Astrocyte (in vitro differentiated cells and primary cell): Measurements from ENCODE around the gene CRY2. TPM values are rescaled to one million over a fixed set of nuclear protein-coding genes. Genes with fewer than 3 reads are reported as not detected.

Experiments used
- DNase-seq: peaks from one replicate; pipeline ENCODE4 v3.0.0-alpha.2; 2010; ENCODE audit warnings: low read depth
- FAIRE-seq: peaks from 2 replicates; lab custom pipeline; 2011; peaks lifted over from hg19 to GRCh38; lab: Jason Lieb, UNC
- H2AFZ ChIP-seq: 2 replicates; pipeline ENCODE4 v1.6.0; 2012; ENCODE audit warnings: low read depth, low read length, inconsistent platforms
- H3K27ac ChIP-seq: 2 replicates; pipeline ENCODE4 v1.5.1; 2011; ENCODE audit warnings: low read depth, low read length, inconsistent platforms
- H3K27me3 ChIP-seq: 2 replicates; pipeline ENCODE4 v1.6.0; 2011; ENCODE audit warnings: low read length, inconsistent platforms; ENCODE audit not compliant: insufficient read depth
- H3K36me3 ChIP-seq: 2 replicates; pipeline ENCODE4 v1.5.1; 2011; ENCODE audit warnings: low read length, inconsistent platforms; ENCODE audit not compliant: insufficient read depth
- H3K4me1 ChIP-seq: 2 replicates; pipeline ENCODE4 v1.5.1; 2011; ENCODE audit warnings: low read length, inconsistent platforms; ENCODE audit not compliant: insufficient read depth
- H3K4me2 ChIP-seq: 2 replicates; pipeline ENCODE4 v1.6.0; 2012; ENCODE audit warnings: low read length, inconsistent platforms
- H3K4me3 ChIP-seq: 2 replicates; pipeline ENCODE4 v1.5.1; 2011; ENCODE audit warnings: low read depth, mild to moderate bottlenecking, low read length, inconsistent platforms; ENCODE audit not compliant: insufficient read depth
- H3K79me2 ChIP-seq: 2 replicates; pipeline ENCODE4 v1.6.0; 2012; ENCODE audit warnings: mild to moderate bottlenecking, low read length, inconsistent platforms; ENCODE audit not compliant: insufficient read depth
- H3K9ac ChIP-seq: 2 replicates; pipeline ENCODE4 v1.6.0; 2012; ENCODE audit warnings: mild to moderate bottlenecking, low read length, inconsistent platforms
- H3K9me3 ChIP-seq: 2 replicates; pipeline ENCODE4 v1.5.1; 2012; ENCODE audit warnings: low read depth, mild to moderate bottlenecking, low read length, inconsistent platforms; ENCODE audit not compliant: insufficient read depth
- H4K20me1 ChIP-seq: 2 replicates; pipeline ENCODE4 v1.6.0; 2012; ENCODE audit warnings: low read length, inconsistent platforms; ENCODE audit not compliant: insufficient read depth
- H3K27ac Mint-ChIP-seq: one replicate; pipeline ENCODE4 v1.8.0; 2021; ENCODE audit warnings: mild to moderate bottlenecking, mixed read lengths; ENCODE audit not compliant: unreplicated experiment
- H3K27me3 Mint-ChIP-seq: one replicate; pipeline ENCODE4 v1.8.0; 2021; ENCODE audit warnings: low read depth, mixed read lengths; ENCODE audit not compliant: unreplicated experiment
- H3K36me3 Mint-ChIP-seq: one replicate; pipeline ENCODE4 v1.8.0; 2021; ENCODE audit warnings: low read depth, mixed read lengths; ENCODE audit not compliant: unreplicated experiment
- H3K4me1 Mint-ChIP-seq: one replicate; pipeline ENCODE4 v1.8.0; 2021; ENCODE audit warnings: low read depth, mixed read lengths; ENCODE audit not compliant: unreplicated experiment
- H3K4me3 Mint-ChIP-seq: one replicate; pipeline ENCODE4 v1.8.0; 2021; ENCODE audit warnings: mild to moderate bottlenecking, moderate library complexity, mixed read lengths; ENCODE audit not compliant: unreplicated experiment
- H3K9me3 Mint-ChIP-seq: one replicate; pipeline ENCODE4 v1.8.0; 2021; ENCODE audit warnings: mild to moderate bottlenecking, mixed read lengths; ENCODE audit not compliant: unreplicated experiment
- CTCF ChIP-seq: IDR thresholded peaks from 2 replicates; pipeline ENCODE4 v1.5.1; 2011; ENCODE audit warnings: low read depth, mild to moderate bottlenecking, inconsistent platforms, low read length, moderate library complexity; ENCODE audit not compliant: insufficient read depth
- EZH2 ChIP-seq: IDR thresholded peaks from 2 replicates; pipeline ENCODE4 v1.6.1; 2012; ENCODE audit warnings: mild to moderate bottlenecking, low read length, inconsistent platforms; ENCODE audit not compliant: insufficient read depth
- total RNA-seq: library from RNA; stranded (reverse); gene quantifications from 2 replicates; pipeline ENCODE4 v1.2.1, GENCODE V29; 2021

The CRY2 gene
- total RNA-seq, 1 donor from 2014 or later, result 16.9 TPM

- H3K79me2 ChIP-seq, result peaks cover 49% of the 10 kb centered on the region
- peaks cover 33% of the 10 kb centered on the region for H3K4me1 Mint-ChIP-seq
- peak overlapping the region; percentile 94 for H3K4me2 ChIP-seq
- DNase-seq, result no peak
- H3K4me1 ChIP-seq, result peaks cover 28% of the 10 kb centered on the region
- TF ChIP-seq EZH2, result no peak
- TF ChIP-seq CTCF, result no peak
- FAIRE-seq, result no peak
- H3K27me3 ChIP-seq, result peaks cover 9% of the 10 kb centered on the region
- peak overlapping the region; percentile 88 for H3K4me3 ChIP-seq
- H3K27me3 Mint-ChIP-seq, result peaks cover 9% of the 10 kb centered on the region
- peak overlapping the region; percentile 90 for H3K4me3 Mint-ChIP-seq
- H3K27ac ChIP-seq, result no peak overlapping the region
- H3K9me3 ChIP-seq, result no peaks in the 10 kb centered on the region
- no peaks in the 10 kb centered on the region for H3K9me3 Mint-ChIP-seq
- no peaks in the 10 kb centered on the region for H3K36me3 ChIP-seq
- H2AFZ ChIP-seq, result no peak overlapping the region
- no peak overlapping the region for H3K27ac Mint-ChIP-seq
- peaks cover 54% of the 10 kb centered on the region for H4K20me1 ChIP-seq
- H3K9ac ChIP-seq, result peak overlapping the region; percentile 95
- H3K36me3 Mint-ChIP-seq, result no peaks in the 10 kb centered on the region
Observed at GRCh38 chr11:45848654-45849081, 1.4 kb downstream of the CRY2 start.

GRCh38 chr11:45850446-45850845 lies 3.2 kb downstream of the CRY2 start:
- no peak overlapping the region for H3K4me3 ChIP-seq
- H3K4me1 ChIP-seq, result peaks cover 28% of the 10 kb centered on the region
- H3K79me2 ChIP-seq, result peaks cover 65% of the 10 kb centered on the region
- H2AFZ ChIP-seq, result no peak overlapping the region
- H3K9me3 ChIP-seq, result no peaks in the 10 kb centered on the region
- H3K4me2 ChIP-seq, result peak overlapping the region; percentile 8
- Mint-ChIP-seq H3K4me3 (peak overlapping the region; percentile 17), H3K27ac (peak overlapping the region; percentile 90), H3K4me1 (peaks cover 39% of the 10 kb centered on the region), H3K9me3 (no peaks in the 10 kb centered on the region), H3K36me3 (no peaks in the 10 kb centered on the region), H3K27me3 (peaks cover 5% of the 10 kb centered on the region)
- no peak for FAIRE-seq
- no peaks in the 10 kb centered on the region for H3K36me3 ChIP-seq
- TF ChIP-seq EZH2 (no peak), CTCF (no peak)
- no peak overlapping the region for H3K27ac ChIP-seq
- peaks cover 65% of the 10 kb centered on the region for H4K20me1 ChIP-seq
- peak; percentile 52 for DNase-seq
- H3K9ac ChIP-seq, result no peak overlapping the region
- peaks cover 5% of the 10 kb centered on the region for H3K27me3 ChIP-seq

- H3K27me3 Mint-ChIP-seq, result peaks cover under 1% of the 10 kb centered on the region
- no peak for DNase-seq
- H3K4me3 Mint-ChIP-seq, result peak overlapping the region; percentile 73
- TF ChIP-seq EZH2 (no peak), CTCF (no peak)
- Histone ChIP-seq H3K4me3 (no peak overlapping the region), H3K79me2 (peaks cover 71% of the 10 kb centered on the region), H3K27ac (no peak overlapping the region), H2AFZ (no peak overlapping the region), H3K36me3 (no peaks in the 10 kb centered on the region), H3K27me3 (peaks cover under 1% of the 10 kb centered on the region), H3K4me2 (no peak overlapping the region), H3K9ac (no peak overlapping the region), H3K4me1 (peaks cover 28% of the 10 kb centered on the region), H3K9me3 (no peaks in the 10 kb centered on the region), H4K20me1 (peaks cover 69% of the 10 kb centered on the region)
- no peaks in the 10 kb centered on the region for H3K9me3 Mint-ChIP-seq
- peaks cover 47% of the 10 kb centered on the region for H3K4me1 Mint-ChIP-seq
- H3K27ac Mint-ChIP-seq, result peak overlapping the region; percentile 75
- no peaks in the 10 kb centered on the region for H3K36me3 Mint-ChIP-seq
- no peak for FAIRE-seq
Observed at GRCh38 chr11:45851228-45851627, 4.0 kb downstream of the CRY2 start.
